Kidney (tissue), 14 donors: ENCODE data around the gene SPTAN1. TPM values are rescaled to one million over a fixed set of nuclear protein-coding genes. Genes with fewer than 3 reads are reported as not detected.
A peak's percentile ranks its signal among the peaks of the same experiment; 100 is the strongest.
"Not testable (repeated sequence)": the region's sequence is repeated elsewhere in the genome, so short reads cannot be mapped to it uniquely, and the experiment has no call there.

ENCODE experiments used
- DNase-seq, 5 donors: peaks; one replicate each; pipeline ENCODE4 v3.0.0-alpha.2; 2013 to 2020
- FAIRE-seq: peaks from 2 replicates; lab custom pipeline; 2012; peaks lifted over from hg19 to GRCh38; lab: Jason Lieb, UNC
- H3K27ac ChIP-seq, 2 donors: one replicate each; pipeline ENCODE4 v1.7.0; 2013; ENCODE audit warnings: low read depth in 2 of 2, low read length in 2 of 2, inconsistent platforms in 1 of 2
- H3K27me3 ChIP-seq: one replicate; pipeline ENCODE4 v1.7.1; 2013; ENCODE audit warnings: low read length, inconsistent platforms; ENCODE audit not compliant: control insufficient read depth, insufficient read depth
- H3K36me3 ChIP-seq, 3 donors: one replicate each; pipeline versions ENCODE4 v1.7.0 to v1.7.1; 2013; ENCODE audit warnings: low read length in 3 of 3, control low read depth in 1 of 3, inconsistent platforms in 1 of 3; ENCODE audit not compliant: insufficient read depth in 3 of 3, control insufficient read depth in 2 of 3
- H3K4me1 ChIP-seq, 3 donors: one replicate each; pipeline versions ENCODE4 v1.7.0 to v1.7.1; 2013; ENCODE audit warnings: low read length in 3 of 3, inconsistent platforms in 1 of 3, low read depth in 1 of 3; ENCODE audit not compliant: control insufficient read depth in 2 of 3, insufficient read depth in 2 of 3
- H3K4me3 ChIP-seq, 3 donors: one replicate each; pipeline versions ENCODE4 v1.7.0 to v1.8.1; 2013; ENCODE audit warnings: low read length in 3 of 3, control low read depth in 1 of 3, inconsistent platforms in 1 of 3
- H3K9ac ChIP-seq, 3 donors: one replicate each; pipeline versions ENCODE4 v1.7.0 to v1.7.1; 2013; ENCODE audit warnings: low read length in 3 of 3, control low read depth in 1 of 3, inconsistent platforms in 1 of 3
- H3K9me3 ChIP-seq, 3 donors: one replicate each; pipeline versions ENCODE4 v1.7.0 to v1.7.1; 2013; ENCODE audit warnings: low read length in 3 of 3, control low read depth in 1 of 3, inconsistent platforms in 1 of 3; ENCODE audit not compliant: control insufficient read depth in 2 of 3, insufficient read depth in 1 of 3
- CTCF ChIP-seq: IDR thresholded peaks from 3 replicates; pipeline ENCODE4 v1.5.1; 2012; ENCODE audit warnings: mild to moderate bottlenecking, moderate library complexity, borderline replicate concordance; ENCODE audit not compliant: insufficient read depth; ENCODE audit errors: extremely low read depth
- intact Hi-C: fragments of 100-400 bp; cut with DNase I; formaldehyde crosslinking; loops from one replicate; pipeline ENCODE4 v1.11.1; 2022
- polyA plus RNA-seq: library from polyadenylated mRNA; stranded (reverse); fragments of 350-450 nt; fragmentation: Illumina TruSeq; extraction: RNeasy Lipid Tissue Mini Kit (QIAGEN cat#74804); gene quantifications from one replicate; pipeline ENCODE4 v1.2.3, GENCODE V29; 2014; ENCODE audit warnings: low read depth, low replicate concordance; ENCODE audit not compliant: insufficient read depth
- total RNA-seq: library from RNA; stranded (reverse); fragmentation: NEBNext Ultra II Directional; extraction: Animal tissue kit (Norgen Biotek cat#: 25700); gene quantifications from one replicate; pipeline ENCODE4 v1.2.1, GENCODE V29; 2021
- donor health status: control.
- donor health status: control.
- donor health status: control.
- donor health status: control.
- donor health status: control.
- donor health status: DM: yes; HTN: yes; CAD: no.
- donor health status: Normal renal cell carcinoma (clear cell type).

The SPTAN1 gene
- total and polyA plus RNA-seq, 2 donors from 2014 or later = 210 to 354 TPM

- no peaks in the 10 kb centered on the region for H3K9me3 ChIP-seq
- TF ChIP-seq CTCF = no peak
- DNase-seq = peak; percentile 96 to 98 (median 97)
- H3K4me3 ChIP-seq = peak within 1 kb of the TSS; percentile 93 to 99 (median 96)
- intact Hi-C loops = no loop called here
- H3K27ac ChIP-seq = peak within 1 kb of the TSS; percentile 73 to 81
- FAIRE-seq = no peak
- H3K4me1 ChIP-seq = peaks cover 4 to 10% (median 5%) of the 10 kb centered on the region in 3 donors
- peak within 1 kb of the TSS; percentile 74 to 88 (median 87) for H3K9ac ChIP-seq
- H3K36me3 ChIP-seq = peaks cover 0 to 7% (median 5%) of the 10 kb centered on the region in 3 donors
- no peaks in the 10 kb centered on the region for H3K27me3 ChIP-seq
These were observed 47.6 kb upstream of the SPTAN1 start, which contains the start of gene GLE1 for GRCh38 chr9:128504485-128505413. Gene GLE1, plus strand, starts transcription at chr9:128504719. Its CDS starts 87 bp downstream, at chr9:128504806.

GRCh38 chr9:128505414-128505765, 47.0 kb upstream of the SPTAN1 start:
- no peaks in the 10 kb centered on the region for H3K9me3 ChIP-seq
- no peak for DNase-seq
- intact Hi-C loops = no loop called here
- peak overlapping the region; percentile 74 to 88 (median 87) for H3K9ac ChIP-seq
- H3K27me3 ChIP-seq = no peaks in the 10 kb centered on the region
- peaks cover 4 to 10% (median 5%) of the 10 kb centered on the region in 3 donors for H3K4me1 ChIP-seq
- no peak overlapping the region for H3K27ac ChIP-seq
- H3K4me3 ChIP-seq = peak overlapping the region; percentile 93 to 99 (median 96)
- TF ChIP-seq CTCF = no peak
- peaks cover 0 to 12% (median 3%) of the 10 kb centered on the region in 3 donors for H3K36me3 ChIP-seq
- FAIRE-seq = no peak

- intact Hi-C loops, H3K27ac ChIP-seq, H3K27me3 ChIP-seq, H3K4me1 ChIP-seq, H3K9me3 ChIP-seq, DNase-seq, FAIRE-seq, H3K9ac ChIP-seq: not testable (repeated sequence)
- Histone ChIP-seq H3K36me3 (peaks cover 0 to 12% (median 3%) of the 10 kb centered on the region in 3 donors), H3K4me3 (peak overlapping the region in 2 of 3 donors; percentile 93 to 99)
These were observed 46.5 kb upstream of the SPTAN1 start for GRCh38 chr9:128505906-128506305.

- FAIRE-seq (no peak), DNase-seq (no peak)
- Histone ChIP-seq H3K27ac (no peak overlapping the region), H3K36me3 (peaks cover 3 to 19% (median 8%) of the 10 kb centered on the region in 3 donors), H3K4me1 (no peaks in the 10 kb centered on the region), H3K27me3 (no peaks in the 10 kb centered on the region), H3K4me3 (no peak overlapping the region), H3K9ac (no peak overlapping the region), H3K9me3 (no peaks in the 10 kb centered on the region)
- TF ChIP-seq CTCF = no peak
- intact Hi-C loops = no loop called here
These were observed 39.6 kb upstream of the SPTAN1 start for GRCh38 chr9:128512820-128513219.
